Measurements from ENCODE around the gene CASS4.

GRCh38 chr20:56368351-56369134, 43.5 kb upstream of the CASS4 start:
- TF ChIP-seq CTCF (IDR thresholded peaks at IDR 0.05) (no peak), POLR2A (IDR thresholded peaks at IDR 0.05) (no peak)

Measured in uterus (tissue), 2 donors.